ENCODE data around the gene ZNF563. TPM values are rescaled to one million over a fixed set of nuclear protein-coding genes. Genes with fewer than 3 reads are reported as not detected.
"Not testable (repeated sequence)": the region's sequence is repeated elsewhere in the genome, so short reads cannot be mapped to it uniquely, and the experiment has no call there.

ZNF563 gene
- total and polyA plus RNA-seq, 2 experiments from 2014 or later: 3.1 to 3.2 TPM

- TF ChIP-seq, protein P1, sequence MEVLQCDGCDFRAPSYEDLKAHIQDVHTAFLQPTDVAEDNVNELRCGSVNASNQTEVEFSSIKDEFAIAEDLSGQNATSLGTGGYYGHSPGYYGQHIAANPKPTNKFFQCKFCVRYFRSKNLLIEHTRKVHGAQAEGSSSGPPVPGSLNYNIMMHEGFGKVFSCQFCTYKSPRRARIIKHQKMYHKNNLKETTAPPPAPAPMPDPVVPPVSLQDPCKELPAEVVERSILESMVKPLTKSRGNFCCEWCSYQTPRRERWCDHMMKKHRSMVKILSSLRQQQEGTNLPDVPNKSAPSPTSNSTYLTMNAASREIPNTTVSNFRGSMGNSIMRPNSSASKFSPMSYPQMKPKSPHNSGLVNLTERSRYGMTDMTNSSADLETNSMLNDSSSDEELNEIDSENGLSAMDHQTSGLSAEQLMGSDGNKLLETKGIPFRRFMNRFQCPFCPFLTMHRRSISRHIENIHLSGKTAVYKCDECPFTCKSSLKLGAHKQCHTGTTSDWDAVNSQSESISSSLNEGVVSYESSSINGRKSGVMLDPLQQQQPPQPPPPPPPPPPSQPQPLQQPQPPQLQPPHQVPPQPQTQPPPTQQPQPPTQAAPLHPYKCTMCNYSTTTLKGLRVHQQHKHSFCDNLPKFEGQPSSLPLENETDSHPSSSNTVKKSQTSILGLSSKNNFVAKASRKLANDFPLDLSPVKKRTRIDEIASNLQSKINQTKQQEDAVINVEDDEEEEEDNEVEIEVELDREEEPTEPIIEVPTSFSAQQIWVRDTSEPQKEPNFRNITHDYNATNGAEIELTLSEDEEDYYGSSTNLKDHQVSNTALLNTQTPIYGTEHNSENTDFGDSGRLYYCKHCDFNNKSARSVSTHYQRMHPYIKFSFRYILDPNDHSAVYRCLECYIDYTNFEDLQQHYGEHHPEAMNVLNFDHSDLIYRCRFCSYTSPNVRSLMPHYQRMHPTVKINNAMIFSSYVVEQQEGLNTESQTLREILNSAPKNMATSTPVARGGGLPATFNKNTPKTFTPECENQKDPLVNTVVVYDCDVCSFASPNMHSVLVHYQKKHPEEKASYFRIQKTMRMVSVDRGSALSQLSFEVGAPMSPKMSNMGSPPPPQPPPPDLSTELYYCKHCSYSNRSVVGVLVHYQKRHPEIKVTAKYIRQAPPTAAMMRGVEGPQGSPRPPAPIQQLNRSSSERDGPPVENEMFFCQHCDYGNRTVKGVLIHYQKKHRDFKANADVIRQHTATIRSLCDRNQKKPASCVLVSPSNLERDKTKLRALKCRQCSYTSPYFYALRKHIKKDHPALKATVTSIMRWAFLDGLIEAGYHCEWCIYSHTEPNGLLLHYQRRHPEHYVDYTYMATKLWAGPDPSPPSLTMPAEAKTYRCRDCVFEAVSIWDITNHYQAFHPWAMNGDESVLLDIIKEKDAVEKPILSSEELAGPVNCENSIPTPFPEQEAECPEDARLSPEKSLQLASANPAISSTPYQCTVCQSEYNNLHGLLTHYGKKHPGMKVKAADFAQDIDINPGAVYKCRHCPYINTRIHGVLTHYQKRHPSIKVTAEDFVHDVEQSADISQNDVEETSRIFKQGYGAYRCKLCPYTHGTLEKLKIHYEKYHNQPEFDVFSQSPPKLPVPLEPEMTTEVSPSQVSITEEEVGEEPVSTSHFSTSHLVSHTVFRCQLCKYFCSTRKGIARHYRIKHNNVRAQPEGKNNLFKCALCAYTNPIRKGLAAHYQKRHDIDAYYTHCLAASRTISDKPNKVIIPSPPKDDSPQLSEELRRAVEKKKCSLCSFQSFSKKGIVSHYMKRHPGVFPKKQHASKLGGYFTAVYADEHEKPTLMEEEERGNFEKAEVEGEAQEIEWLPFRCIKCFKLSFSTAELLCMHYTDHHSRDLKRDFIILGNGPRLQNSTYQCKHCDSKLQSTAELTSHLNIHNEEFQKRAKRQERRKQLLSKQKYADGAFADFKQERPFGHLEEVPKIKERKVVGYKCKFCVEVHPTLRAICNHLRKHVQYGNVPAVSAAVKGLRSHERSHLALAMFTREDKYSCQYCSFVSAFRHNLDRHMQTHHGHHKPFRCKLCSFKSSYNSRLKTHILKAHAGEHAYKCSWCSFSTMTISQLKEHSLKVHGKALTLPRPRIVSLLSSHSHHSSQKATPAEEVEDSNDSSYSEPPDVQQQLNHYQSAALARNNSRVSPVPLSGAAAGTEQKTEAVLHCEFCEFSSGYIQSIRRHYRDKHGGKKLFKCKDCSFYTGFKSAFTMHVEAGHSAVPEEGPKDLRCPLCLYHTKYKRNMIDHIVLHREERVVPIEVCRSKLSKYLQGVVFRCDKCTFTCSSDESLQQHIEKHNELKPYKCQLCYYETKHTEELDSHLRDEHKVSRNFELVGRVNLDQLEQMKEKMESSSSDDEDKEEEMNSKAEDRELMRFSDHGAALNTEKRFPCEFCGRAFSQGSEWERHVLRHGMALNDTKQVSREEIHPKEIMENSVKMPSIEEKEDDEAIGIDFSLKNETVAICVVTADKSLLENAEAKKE (CRISPR knock-in tag; IDR thresholded peaks at IDR 0.05): no peak
- TF ChIP-seq, protein P2, sequence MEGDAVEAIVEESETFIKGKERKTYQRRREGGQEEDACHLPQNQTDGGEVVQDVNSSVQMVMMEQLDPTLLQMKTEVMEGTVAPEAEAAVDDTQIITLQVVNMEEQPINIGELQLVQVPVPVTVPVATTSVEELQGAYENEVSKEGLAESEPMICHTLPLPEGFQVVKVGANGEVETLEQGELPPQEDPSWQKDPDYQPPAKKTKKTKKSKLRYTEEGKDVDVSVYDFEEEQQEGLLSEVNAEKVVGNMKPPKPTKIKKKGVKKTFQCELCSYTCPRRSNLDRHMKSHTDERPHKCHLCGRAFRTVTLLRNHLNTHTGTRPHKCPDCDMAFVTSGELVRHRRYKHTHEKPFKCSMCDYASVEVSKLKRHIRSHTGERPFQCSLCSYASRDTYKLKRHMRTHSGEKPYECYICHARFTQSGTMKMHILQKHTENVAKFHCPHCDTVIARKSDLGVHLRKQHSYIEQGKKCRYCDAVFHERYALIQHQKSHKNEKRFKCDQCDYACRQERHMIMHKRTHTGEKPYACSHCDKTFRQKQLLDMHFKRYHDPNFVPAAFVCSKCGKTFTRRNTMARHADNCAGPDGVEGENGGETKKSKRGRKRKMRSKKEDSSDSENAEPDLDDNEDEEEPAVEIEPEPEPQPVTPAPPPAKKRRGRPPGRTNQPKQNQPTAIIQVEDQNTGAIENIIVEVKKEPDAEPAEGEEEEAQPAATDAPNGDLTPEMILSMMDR (conservative IDR thresholded peaks at IDR 0.05; ENCODE audit: low read depth in 2 of 2): no peak
- TF ChIP-seq ZNF331 (CRISPR knock-in tag; IDR thresholded peaks at IDR 0.05; ENCODE audit: low read depth): no peak
- TF ChIP-seq JUNB (IDR thresholded peaks at IDR 0.05; ENCODE audit: unreplicated experiment): no peak
- no peak for TF ChIP-seq ZNF114 (CRISPR knock-in tag; IDR thresholded peaks at IDR 0.05)
- TF ChIP-seq NANOG (IDR thresholded peaks at IDR 0.05; ENCODE audit: borderline replicate concordance): no peak
- no peak for TF ChIP-seq POLR2AphosphoS5 (IDR thresholded peaks at IDR 0.05; ENCODE audit: low read depth)
Measured at GRCh38 chr19:12364391-12365235, 31.2 kb upstream of the ZNF563 start (continued).

DNA sequence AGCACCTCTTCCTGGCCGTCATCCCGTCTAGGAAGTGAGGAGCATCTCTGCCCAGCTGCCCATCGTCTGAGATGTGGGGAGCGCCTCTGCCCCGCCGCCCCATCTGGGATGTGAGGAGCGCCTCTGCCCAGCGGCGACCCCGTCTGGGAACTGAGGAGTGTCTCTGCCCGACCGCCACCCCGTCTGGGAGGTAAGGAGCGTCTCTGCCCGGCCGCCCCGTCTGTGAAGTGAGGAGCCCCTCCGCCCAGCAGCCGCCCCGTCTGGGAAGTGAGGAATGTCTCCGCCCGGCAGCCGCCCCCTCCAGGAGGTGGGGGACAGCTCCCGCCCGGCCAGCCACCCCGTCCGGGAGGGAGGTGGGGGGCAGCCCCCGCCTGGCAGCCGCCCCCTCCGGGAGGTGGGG lies 28.8 kb upstream of the ZNF563 start:
- ATAC-seq; DNase-seq (ENCODE audit: low spot score); H4K20me1 ChIP-seq (replicated peaks; ENCODE audit: insufficient read depth); H3F3A ChIP-seq (replicated peaks; ENCODE audit: low read depth); H3K4me1 ChIP-seq (ENCODE audit: insufficient read depth); H3K4me3 ChIP-seq; H3K4me1 Mint-ChIP-seq; H3K79me2 ChIP-seq (replicated peaks; ENCODE audit: insufficient read depth); H3K36me3 ChIP-seq (ENCODE audit: insufficient read depth); H3K27ac ChIP-seq (ENCODE audit: low read depth); H3K4me3 Mint-ChIP-seq; H3K27ac Mint-ChIP-seq; H2AFZ ChIP-seq; H3K4me2 ChIP-seq: not testable (repeated sequence)
- Mint-ChIP-seq H3K36me3 (ENCODE audit: low read depth) (peaks cover 50% of the 10 kb centered on the region), H3K9me3 (peaks cover 87% of the 10 kb centered on the region), H3K27me3 (ENCODE audit: insufficient read depth, low read depth, poor library complexity) (peaks cover 15% of the 10 kb centered on the region)
- H3K27me3 ChIP-seq (ENCODE audit: insufficient read depth): peaks cover 13% of the 10 kb centered on the region
- peaks cover 11% of the 10 kb centered on the region; the same call in 1 of the 2 replicates for H3K9me2 ChIP-seq (ENCODE audit: insufficient read depth)

Data from GM23338 (cell line).